NCI-H345 treated with DMSO at 0.1 percent for 48 hours (cell line): ENCODE data around the gene TYW1B.
"Not testable (repeated sequence)": the region's sequence is repeated elsewhere in the genome, so short reads cannot be mapped to it uniquely, and the experiment has no call there.

ENCODE experiments used
- DNase-seq: peaks from one replicate; lab custom pipeline; 2025; ENCODE audit not compliant: unreplicated experiment; lab: John Stamatoyannopoulos, UW

Gene TYW1B

GRCh38 chr7:72628375-72628774 is 199.6 kb downstream of the TYW1B start:
- not testable (repeated sequence) for DNase-seq

- DNase-seq, result not testable (repeated sequence)
Observed at GRCh38 chr7:72626428-72627011, 201.5 kb downstream of the TYW1B start.

DNA sequence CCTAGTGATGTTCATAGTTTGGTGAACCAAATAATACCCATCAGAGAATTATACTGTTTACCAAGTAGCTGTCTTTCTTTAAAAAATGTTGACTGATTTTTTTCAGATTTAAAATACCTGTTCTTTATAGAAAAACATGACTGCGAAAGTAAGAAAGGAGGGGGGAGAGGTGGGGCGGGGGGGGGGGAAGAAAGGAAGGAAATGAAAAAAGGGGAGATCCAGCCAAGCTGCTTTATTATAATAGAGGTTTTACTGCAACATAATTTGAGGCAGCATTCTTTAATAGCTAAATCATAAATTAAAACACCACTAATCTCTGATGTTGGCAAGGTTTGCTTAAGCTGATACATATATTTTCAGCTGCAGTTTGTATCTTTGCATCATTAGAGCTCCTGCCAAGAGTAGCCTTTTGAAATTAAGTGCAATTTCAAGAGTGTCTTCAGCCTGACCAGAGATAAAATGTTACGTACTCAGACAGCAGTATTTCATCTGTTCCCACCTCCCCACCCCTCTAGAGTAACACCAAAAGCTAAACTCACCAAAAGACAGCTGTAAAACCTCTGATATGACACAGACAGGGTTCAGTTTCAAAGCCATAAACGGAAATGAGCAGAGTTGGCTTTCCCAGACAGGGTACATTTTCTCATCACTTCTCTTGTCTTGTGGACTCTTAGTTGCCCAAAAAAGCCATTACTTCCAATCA is 202.1 kb downstream of the TYW1B start:
- DNase-seq, result not testable (repeated sequence)

GRCh38 chr7:72622532-72622931 is 205.5 kb downstream of the TYW1B start:
- DNase-seq, result no peak

DNA sequence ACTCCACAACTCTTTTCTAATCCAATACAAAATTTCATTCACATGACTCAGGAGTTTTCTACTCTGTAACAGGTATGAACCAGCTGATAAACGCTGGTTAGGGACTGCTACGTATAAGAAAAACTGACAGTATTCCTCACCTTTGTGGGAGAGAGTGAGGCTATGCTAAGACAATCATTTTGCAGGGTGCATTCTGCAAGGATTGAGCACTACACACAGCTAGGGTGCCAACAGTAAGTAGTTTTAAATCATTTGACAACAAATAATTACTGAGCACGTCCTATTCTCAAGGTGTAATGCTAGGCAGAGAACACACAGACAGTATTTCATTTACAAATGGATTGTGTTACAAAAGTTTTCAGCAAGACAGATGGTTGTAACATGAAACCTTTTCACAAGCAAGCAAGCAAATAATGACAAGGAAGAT is 206.2 kb downstream of the TYW1B start:
- DNase-seq, result not testable (repeated sequence)

GRCh38 chr7:72620923-72621322 is 207.1 kb downstream of the TYW1B start:
- DNase-seq, result not testable (repeated sequence)

DNA sequence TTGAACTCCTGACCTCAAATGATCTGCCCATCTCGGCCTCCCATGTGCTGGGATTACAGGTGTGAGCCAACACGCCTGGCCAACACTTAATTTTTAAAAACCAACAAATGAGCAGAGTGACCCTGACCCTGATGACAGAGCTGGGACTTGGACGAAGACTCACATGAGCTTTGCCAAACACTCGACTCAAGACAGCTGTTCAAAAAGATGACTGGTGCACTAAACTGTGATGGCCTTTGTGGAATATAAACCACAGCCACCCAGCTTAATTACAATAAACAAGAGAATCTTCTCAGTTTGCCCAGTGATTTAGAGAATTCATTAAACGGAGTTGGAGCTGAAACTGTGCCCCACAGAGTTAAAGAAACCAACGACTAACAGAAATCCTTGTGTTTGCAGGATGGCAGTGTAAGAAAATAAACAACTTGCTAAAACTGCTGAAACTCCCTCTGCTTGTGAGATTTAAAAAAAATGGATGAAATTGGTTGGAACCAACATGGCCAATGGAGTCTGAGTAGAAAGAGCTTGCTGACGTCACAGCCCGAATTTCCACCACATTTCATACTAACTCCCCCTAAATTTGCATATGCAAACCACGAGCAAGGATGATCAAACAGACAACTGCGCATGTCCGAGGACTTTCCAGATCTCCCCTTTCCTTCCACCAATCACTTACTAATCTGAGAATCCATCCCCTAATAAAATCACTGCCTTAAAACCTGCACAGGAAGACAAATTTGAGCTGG is 209.4 kb downstream of the TYW1B start:
- DNase-seq, result not testable (repeated sequence)

GRCh38 chr7:72609761-72610160 is 218.2 kb downstream of the TYW1B start:
- not testable (repeated sequence) for DNase-seq

- not testable (repeated sequence) for DNase-seq
Observed at GRCh38 chr7:72607988-72608387, 220.0 kb downstream of the TYW1B start.

- DNase-seq, result not testable (repeated sequence)
Observed at GRCh38 chr7:72605863-72606431, 222.1 kb downstream of the TYW1B start.

GRCh38 chr7:72604771-72605611 is 223.0 kb downstream of the TYW1B start:
- not testable (repeated sequence) for DNase-seq

DNA sequence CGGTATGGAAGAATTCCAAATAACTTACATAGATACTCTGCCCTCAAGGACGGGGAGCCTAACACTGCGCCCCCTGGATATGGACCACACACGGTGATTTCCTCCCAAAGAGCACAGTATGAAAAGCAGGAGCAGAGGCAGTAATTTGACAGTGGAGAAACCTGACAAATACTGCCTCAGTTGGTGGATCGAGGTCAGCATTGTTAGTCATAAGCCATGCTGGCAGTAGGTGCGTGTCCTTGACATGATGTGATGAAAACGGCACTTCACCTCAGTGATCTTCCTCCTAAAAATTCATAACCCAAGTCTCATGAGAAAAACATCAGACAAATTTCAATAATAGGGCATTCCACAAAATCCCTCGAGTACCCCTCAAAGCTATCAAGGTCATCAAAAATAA is 224.5 kb downstream of the TYW1B start:
- DNase-seq, result not testable (repeated sequence)

GRCh38 chr7:72603073-72603472 is 224.9 kb downstream of the TYW1B start:
- DNase-seq, result no peak

DNA sequence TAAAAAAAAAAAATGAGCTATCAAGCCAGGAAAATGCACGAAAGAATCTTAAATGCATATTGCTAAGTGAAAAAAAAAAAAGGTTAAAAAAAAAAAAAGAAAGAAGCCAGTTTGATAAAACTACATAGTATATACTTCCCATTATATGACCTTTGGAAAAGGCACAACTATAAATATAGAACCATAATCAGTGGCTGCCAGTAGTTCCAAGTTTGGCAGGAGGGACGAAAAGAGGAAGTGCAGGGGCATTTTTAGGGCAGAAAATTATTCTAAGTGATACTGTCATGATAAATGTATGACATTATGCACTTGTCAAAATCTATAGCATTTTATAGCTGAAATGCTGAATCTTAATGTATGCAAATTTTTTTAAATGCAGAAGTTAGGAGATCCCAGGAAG is 226.3 kb downstream of the TYW1B start:
- DNase-seq, result not testable (repeated sequence)

DNA sequence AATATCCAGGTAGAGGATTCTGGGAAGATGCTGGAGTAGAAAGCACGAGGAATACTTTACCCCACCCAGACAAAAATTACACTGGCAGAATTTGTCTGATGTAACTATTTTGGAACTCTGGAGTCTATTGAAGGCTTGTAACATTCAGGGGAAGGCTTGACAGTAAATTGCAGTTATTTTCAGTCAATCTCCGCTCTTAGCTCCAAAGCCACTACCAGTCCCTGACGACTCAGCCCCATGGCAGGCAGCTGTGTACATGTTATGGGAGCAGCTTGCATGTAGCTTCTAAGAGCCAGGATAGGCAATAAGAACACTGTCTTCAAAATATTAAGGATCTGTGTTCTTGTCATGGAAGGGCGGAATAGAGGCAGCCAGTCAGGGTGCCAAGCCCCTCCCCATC is 238.0 kb downstream of the TYW1B start:
- not testable (repeated sequence) for DNase-seq

GRCh38 chr7:72587267-72587666 is 240.7 kb downstream of the TYW1B start:
- DNase-seq, result not testable (repeated sequence)

DNA sequence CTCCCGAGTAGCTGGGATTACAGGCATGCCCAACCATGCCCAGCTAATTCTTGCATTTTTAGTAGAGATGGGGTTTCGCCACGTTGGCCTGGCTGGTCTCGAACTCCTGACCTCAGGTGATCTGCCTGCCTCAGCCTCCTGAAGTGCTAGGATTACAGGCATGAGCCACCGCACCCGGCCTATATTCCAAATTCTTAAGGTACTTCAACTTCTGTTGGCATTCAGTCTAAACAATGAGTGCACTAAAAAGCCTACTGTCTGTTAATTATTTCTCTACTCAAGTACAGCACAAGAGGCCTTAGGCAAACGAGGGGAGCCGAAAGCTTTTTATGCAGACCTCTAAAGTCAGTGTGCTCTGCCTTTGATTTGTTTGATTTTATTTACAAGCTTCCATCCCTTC is 243.4 kb downstream of the TYW1B start:
- not testable (repeated sequence) for DNase-seq

GRCh38 chr7:72583620-72584361 is 244.2 kb downstream of the TYW1B start:
- DNase-seq, result not testable (repeated sequence)

DNA sequence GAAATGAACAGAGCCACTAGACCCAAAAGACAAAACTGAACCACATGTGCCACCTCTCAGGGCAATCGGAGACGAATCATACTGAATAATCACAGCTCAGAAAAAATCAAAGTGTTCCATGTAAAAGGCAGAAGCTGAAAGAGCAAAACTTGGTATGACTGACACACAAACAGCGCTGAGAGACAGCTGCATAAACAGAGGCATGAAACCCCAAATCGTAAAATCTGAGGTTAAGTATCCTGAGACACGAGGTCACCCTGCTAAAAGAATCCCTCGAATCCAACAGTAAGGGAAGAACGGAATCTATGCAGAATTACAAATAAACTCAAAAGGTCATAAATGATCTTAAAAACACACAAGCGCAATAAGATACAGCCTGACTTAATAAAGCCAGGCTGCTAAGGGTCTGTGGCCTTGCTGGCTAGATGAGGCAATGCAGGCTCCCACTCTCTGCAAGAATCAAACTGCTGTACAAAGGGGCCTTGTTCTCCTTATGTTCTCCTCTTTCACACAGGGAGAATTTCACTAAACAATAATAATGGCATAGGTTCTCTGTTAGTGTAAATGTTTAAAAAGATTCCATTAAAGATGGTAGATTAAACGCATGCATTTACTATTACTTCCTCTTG is 247.7 kb downstream of the TYW1B start:
- DNase-seq, result not testable (repeated sequence)
